NCI-H345 treated with DMSO at 0.1 percent for 48 hours (cell line): ENCODE results near the gene TMEM272.
A peak's percentile ranks its signal among the peaks of the same experiment; 100 is the strongest.
"Not testable (repeated sequence)": the region's sequence is repeated elsewhere in the genome, so short reads cannot be mapped to it uniquely, and the experiment has no call there.

ENCODE experiments used
- DNase-seq: peaks from one replicate; lab custom pipeline; 2025; ENCODE audit not compliant: unreplicated experiment; lab: John Stamatoyannopoulos, UW

TMEM272 gene

DNA sequence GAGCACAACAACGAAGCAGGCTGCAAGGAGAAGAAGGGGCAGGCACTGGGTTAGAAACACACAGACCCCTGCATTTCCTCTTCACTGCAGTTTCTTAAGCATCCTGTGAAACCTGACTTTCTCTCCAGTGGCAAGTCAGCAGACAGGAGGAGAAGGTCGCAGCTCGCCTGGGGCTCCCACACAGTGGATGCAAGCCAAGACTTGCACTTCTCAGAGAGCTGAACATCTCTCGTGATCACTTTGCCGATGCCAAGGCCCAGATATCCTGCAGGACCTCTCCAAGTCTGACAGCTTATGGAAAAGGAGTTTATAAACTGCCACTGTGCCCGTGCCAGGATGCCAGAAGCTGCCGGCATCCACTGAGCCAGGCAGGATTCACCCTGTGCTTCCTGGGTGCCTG is 18.4 kb downstream of the TMEM272 start:
- DNase-seq = no peak

DNA sequence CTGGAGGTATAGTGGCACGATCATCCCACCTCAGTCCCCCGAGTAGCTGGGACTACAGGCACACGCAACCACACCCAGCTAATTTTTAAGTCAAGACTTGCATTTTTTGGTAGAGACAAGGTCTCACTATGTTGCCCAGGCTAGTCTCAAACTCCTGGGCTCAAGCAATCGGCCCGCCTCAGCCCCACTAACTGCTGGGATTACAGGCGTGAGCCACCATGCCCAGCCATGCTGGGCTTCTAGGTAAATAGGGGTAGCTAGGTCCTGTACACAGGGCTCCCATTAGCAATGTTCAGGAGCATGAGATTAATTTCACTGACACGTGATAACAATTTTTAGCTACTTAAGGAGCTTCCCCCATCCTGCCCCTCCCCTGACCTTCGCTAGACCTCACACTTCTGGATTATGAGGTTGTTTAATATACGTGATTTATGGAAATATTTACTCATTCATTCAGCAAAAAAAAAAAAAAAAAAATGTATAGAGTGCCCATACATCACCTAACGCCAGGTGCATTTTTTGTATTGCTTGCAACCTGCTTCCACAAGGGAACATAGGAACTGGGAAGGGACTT is 19.2 kb downstream of the TMEM272 start:
- DNase-seq = no peak

DNA sequence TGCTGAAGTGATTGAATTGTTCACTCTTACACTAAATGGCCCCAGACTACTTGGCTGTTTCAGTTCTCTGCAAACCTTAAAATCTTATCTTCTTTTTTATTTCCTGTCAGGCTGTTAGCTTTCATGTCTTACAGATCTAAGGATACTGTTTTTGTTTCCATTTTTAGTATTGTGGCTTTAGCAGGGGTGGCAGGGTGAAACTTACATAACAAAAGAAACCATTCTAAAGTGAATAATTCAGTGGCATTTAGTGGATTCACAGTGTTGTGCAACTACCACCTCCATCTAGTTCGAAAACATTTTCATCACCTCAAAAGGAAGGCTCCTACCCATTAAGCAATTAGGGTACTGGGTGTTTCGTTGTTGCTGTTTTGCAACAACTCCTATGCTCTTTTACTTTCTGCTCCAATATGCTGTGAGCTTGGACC is 19.8 kb downstream of the TMEM272 start:
- DNase-seq = no peak

DNA sequence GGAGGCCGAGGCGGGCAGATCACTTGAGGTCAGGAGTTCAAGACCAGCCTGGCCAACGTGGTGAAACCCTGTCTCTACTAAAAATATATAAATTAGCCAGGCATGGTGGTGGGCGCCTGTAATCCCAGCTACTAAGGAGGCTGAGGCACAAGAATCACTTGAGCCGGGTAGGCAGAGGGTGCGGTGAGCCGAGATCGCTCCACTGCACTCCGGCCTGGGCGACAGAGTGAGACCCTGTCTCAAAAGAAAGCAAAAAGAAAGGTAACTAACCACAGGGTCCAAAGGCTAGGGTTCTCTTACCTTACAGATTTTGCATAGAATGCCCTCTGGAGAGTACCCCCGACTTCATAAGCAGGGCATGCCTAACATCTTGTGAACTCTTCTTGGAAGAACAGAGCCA is 20.3 kb downstream of the TMEM272 start:
- not testable (repeated sequence) for DNase-seq

DNA sequence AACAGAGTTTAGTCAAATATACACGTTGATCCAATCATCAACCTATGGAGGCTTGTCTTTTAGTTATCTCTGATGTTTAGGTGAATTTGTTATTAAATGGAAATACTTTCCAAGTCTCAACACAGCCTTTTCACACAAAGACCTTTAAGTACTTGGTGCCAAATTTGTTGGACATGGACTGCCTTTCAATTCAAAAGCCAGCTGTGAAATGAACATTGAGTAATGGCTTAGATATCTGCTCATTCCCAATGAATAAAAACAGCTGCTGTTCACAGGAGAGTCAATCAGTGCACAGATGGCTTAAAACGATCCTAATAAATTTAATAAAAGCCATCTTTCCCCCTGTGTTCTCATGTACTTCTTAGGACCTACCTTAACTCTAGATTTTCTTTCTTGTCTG is 21.1 kb downstream of the TMEM272 start:
- DNase-seq = no peak

DNA sequence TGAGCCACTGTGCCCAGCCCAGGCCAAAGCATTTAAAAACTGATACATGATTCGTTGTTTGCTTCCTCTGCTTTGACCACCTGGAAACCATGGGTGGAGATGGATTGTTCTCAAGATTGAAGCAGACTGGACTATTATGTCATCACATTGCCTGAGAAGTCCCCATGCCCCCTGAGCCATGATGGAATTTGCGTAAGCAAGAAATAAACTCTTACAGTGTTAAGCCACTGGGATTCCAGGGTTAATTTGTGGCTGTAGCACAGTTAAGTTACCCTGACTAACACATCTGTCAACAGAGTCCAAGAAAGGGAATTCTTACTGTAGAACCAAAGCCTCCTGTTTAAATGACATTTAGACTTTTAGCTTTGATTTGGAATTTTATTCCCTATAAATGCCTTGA is 21.6 kb downstream of the TMEM272 start:
- DNase-seq = no peak

DNA sequence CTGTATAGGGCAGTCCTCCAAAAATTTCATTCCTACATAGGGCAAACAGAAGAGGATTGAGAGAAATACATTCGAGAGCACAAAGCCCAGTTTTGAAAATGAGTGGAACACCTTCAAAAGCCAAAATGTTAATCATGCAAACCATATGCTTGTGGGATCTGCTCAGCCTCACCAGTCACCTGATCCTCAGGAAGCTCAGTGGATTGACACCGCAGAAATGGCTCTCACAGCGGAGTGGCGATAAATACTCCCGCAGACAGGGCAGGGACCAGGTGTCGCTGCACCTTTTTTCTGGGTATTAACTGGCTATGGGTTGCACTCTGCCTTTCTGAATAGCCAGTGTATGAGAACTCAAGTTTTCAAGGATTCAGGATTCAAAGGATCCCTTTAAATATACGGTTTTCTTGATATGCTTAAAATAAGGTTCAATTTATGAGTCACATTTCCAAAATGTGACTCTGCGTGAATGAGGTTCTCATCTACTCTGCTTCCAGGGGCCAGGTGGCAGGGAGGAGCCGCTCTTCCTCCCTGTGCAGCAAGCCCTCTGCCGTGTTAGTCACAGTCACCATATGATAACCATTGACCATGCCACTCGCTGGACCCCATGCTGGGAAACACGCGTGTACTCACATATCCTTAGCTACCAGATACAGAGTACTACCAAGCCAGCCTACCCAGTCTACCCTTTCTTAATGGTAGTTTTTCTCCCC is 22.7 kb downstream of the TMEM272 start:
- DNase-seq = no peak

DNA sequence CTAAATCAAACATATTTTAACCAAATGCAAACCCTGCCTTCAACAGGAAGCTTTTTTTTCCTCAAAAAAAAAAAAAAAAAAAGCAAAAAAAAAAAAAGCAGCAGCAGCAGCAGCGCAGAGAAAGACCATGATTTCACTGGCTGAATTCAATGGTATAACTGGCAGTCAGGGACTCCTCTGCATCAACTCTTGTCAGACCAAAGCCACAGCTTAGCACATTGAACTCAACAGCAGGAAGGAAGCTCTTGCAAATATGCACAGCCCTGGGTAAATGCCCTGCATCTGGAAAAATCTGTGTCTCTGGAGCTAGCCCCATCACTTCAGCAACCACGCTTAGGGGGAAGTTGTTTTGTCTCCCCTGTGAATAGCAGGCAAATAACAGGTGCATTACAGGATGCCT is 23.4 kb downstream of the TMEM272 start:
- no peak for DNase-seq

DNA sequence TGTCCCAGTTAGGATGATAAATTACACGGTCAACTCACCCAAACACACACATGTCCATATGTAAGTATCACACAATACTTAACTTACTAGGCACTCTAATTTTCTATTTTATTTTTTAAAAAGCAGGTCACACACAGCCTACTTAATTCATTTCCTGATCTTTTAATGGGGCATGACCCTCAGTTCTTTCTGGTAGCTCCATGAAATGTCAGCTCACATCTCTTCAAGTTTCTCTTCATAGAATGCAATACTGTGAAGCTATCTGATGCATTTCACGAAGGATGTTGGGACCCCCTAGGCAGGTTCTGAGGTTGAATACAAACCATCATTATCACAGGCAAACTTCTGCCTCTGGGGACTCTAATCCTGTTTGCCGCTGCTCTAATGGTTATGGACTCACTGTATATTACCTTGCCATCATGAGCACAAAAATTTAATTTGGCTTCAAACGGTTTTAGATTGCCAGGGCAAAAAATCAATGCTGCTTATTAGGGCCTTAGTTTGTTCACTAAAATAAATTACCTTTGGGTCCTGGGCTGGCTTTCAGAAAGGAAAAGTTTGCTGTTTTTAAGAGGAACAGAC is 24.9 kb downstream of the TMEM272 start:
- DNase-seq = no peak

DNA sequence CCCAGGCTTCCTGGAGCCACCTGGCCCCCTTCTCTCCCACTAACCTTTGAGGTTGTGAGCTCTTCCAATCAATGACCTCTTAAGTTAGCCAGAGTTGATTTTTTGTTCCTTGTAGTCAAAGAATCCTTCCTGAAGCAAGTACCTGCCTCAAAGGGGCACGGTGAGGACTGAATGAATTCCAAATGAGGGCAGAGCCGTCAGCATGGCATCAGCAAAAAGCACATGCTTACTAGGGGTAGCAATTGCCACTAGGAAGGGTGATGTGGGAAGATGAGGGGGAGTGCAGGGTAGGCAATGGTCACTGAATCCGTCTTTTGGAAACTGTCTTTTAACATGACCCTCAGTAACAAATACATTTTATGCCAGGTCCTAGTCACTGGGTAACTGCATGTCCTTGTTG is 25.4 kb downstream of the TMEM272 start:
- no peak for DNase-seq

DNA sequence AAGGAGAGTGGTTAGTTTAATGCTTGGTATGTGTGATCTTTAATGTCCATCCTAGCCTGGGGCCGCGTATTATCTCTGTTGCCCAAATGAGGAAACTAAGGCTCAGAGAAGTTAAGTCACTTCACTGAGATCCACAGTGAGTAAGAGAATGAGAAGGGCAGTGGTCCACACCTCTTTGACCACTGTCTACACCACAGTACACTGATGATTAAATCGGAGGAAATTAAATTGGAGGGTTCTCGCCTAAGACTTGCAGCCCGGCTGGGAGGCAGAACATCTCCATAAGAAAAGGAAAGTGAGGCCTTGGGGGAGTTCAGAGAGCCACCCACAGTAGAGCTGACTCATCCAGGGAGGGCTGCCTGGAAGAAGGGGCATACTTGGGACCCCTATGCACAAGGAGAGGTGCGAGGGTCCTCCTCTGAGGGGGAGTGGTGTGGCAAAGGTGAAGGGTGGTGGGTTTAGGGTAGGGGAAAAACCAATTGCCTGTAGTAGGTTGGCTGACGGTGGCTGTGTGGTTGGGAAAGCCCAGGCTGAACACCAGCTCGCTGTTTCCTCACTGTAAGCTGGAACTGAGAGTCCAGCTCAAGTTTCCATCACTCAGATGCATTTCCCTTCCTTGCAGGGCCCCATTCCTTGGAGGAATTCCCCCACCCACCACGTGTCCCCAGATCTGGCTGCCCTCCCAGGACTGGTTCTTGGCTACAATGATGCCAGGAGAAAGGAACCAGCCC is 26.0 kb downstream of the TMEM272 start:
- DNase-seq = no peak

DNA sequence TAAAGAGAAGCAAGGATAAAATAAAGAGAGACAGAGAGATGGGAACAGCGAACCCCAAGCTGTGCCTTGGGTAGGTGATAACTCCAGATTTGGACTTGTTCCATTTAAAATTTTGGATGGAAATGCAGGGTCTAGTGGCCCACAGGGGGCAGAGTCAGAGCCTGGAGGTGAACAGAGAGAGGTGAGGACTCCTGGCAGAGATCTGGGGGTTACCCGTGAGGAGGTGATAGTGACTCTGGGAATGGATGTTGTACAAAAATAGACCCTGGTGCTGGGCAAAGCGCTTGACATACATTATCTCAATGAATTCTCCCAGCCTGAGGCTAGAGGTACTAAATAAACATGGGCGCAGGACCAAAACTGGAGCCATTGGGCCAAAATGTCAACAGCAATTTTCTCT is 26.7 kb downstream of the TMEM272 start:
- DNase-seq = no peak

DNA sequence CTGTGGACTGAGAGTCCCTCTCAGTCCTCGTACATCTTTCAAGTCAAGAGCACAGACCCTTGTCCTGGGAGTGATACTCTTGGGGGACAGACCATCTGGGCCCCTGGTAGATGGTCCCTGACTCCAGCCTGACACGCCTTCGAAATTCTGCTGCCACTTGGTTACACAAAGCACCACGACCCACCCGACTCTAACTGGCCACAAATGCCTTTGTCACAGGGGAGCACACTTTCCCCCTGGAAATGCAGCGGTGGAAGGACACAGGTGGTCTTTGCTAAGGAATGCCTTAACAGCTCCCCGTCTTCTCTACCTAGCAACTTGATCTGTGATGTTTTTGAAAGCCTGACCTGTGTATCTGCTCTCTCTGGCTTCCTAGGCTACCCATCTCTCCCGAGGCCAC is 27.3 kb downstream of the TMEM272 start:
- DNase-seq = no peak

DNA sequence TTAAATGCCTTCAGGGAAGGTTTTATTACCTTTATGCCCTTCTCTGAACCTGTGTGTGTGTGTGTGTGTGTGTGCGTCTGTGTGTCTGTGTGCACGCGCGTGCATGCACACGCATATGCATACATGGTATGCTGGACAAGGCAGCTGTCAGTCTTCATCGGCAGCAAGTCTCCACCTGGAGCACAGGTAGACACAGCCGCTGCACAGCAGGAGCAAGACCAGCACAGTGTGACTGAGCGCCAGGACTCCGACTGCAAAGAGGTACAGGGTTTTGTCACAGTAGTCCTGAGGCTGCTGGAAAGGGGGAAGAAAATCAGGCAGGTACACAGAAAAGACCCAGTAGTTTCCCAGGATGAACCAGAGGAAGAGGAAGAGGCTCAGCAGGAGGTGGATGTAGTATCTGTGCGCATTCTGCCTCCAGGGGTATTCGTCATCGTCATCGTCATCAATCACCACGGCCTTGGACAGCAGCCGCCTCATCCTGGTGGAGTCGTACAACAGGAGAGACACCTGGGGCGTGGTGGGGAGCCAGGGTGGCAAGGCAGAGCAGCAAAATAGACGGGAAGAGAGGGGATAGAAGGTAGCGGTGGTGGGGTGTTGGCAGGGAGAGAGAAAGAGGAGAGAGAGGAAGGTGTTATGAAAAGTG is 28.2 kb downstream of the TMEM272 start:
- DNase-seq = no peak

DNA sequence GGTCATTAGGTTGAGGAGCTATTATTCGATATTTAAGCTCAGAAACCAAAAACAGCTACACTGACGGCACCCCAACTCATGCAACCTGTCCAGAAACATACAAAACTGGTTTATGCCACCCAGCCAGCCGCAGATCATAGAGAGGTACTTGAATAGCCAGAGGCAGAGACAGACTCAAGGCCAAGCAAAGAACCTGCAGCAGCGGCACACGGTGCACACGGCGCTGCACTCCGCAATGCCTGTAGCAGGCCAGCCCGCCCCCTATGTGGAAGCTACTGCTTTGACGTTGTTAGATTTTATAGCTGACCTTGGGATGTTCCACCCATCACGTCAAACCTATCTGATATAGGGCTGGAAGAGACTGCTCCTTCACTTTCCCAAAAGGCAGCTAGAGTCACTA is 29.1 kb downstream of the TMEM272 start:
- DNase-seq = no peak

DNA sequence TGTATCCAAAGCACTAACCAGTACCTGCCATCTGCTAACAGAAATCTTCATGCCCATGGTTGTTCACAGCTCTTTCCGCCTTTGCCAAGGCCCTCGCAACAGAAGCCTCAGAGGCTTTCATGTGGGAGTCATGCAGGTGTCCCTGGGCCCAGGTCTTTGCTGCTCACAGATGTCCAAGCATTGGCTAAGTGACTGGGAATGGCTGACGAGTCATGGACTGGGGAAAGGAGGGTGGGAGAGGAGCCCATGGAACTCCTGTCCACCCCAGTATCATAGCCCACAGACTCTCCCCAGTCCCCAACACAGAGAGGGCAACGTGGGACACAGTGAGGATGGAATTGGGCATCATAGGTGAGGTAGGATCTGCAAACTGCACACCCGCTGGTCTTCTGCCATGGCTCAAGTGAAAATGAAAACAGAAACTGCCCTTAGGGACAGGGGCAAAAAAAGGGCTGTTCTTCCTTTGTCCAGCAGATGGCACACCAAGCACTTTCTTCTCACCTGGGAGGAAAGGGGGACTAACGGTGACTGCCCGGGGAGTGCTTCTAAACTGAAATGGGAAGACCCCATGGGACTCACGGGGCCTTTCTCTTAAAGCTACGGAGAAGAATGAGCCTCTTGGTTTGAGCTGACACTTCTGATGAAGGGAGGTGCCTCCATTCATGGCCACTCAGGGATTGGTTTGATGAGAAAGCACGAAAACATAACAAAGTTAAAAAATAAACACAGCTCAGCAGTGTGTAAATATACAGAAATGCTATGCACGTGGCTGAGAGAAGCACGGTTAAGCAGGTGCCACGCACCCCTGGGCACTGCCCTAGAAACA is 29.9 kb downstream of the TMEM272 start:
- peak; percentile 8 for DNase-seq

DNA sequence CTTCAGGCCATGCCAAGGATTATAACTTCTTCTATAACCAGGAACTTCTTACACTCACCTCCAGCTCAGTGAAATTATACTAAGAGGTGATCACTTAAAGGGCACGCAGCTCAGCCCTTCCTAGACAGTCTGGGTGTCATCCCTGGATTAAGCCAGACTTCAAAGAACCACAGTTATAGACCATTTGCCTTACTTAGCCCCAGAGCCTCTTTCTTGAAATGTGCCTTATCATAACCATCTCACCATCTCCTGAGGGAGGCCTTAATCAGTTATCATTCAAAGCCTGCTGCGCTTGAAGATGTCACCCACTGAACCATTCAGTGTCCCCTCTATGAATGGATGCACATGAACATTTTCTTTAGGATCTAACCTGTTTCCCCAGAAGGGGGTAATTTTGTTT is 30.9 kb downstream of the TMEM272 start:
- DNase-seq = no peak

DNA sequence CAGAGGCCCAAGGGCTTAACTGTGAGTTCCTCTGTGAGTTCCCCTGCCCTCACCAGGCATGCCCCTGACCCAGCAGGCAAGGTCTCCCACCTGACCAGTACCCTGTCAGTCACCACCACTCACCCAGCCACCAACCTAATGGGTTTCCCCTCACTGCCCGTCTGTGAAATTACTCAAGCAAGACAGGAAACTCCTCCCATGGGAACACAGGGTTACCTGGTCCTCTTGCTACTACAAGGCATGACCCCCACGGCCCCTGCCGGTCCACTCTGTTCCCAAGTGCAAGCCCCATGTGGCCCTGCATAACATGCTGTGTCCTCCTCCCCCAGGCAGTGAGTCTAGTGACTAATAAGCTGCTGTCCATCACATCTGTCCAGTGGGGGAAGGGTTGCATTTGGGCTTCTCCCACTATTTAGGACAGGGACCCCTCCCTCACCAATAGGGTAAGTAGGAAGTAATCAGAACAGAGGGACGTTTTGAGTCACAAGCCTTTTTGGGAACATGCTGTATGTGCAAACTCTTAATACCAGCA is 33.0 kb downstream of the TMEM272 start:
- DNase-seq = no peak

DNA sequence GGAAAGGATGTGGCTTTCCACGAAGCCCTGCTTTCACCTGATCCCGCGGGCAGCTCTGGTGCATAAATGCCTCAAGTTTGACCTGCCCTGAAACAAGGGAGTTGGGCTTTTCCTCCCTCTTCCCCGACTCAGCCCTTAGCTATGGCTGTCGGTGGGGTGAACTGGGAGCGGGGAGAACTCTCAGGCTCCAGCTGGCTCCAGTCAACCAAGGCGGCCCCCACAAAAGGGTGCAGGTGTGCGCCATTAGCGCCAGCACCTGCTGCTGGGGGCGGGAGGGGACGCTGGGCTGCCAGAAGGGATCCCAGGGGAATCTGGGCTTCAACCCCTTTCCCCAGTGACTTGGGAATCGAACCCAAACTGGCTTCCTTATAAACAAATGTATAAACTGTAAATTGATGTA is 33.9 kb downstream of the TMEM272 start:
- no peak for DNase-seq

DNA sequence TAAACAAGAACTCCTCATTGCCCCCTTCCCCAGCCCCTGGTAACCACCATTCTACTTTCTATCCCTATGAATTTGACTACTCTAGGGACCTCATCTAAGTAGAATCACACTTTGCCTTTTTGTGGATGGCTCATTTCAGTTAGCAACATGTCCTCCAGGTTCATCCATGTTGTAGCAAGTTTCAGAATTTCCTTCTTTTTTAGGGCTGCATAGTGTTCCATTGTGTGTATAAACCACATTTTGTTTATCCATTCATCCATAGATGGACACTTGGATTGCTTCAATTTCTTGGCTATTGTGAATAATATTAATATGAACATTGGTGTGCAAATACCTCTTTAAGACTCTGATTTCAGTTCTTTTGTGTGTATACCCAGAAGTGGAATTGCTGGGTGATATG is 36.2 kb downstream of the TMEM272 start:
- DNase-seq = no peak
